Endometrial microvascular endothelial cells (primary cell): ENCODE data around the gene ATR. TPM values are rescaled to one million over a fixed set of nuclear protein-coding genes. Genes with fewer than 3 reads are reported as not detected.
"Not testable (repeated sequence)": the region's sequence is repeated elsewhere in the genome, so short reads cannot be mapped to it uniquely, and the experiment has no call there.

Experiments
- in situ Hi-C: cut with HindIII; loops from 2 replicates; pipeline ENCODE4 v1.10.0; 2017; ENCODE audit warnings: low sequenced_read_pairs, low pct_unique_long_range_greater_than_20kb; ENCODE audit errors: inconsistent ontology term
- total RNA-seq: library from RNA; depleted of rRNA; stranded (reverse); fragments of >200 nt; gene quantifications from one replicate; pipeline ENCODE4 v1.2.3, GENCODE V29; 2015; ENCODE audit errors: inconsistent ontology term

The ATR gene
- total RNA-seq, 1 donor from 2014 or later: 20.0 TPM

- in situ Hi-C loops: no loop called here
Observed at GRCh38 chr3:142470826-142471225, 107.7 kb downstream of the ATR start.

- in situ Hi-C loops: no loop called here
Observed at GRCh38 chr3:142468456-142468855, 110.1 kb downstream of the ATR start.

GRCh38 chr3:142467768-142468167 lies 110.8 kb downstream of the ATR start:
- in situ Hi-C loops: no loop called here

GRCh38 chr3:142460689-142461088 lies 117.8 kb downstream of the ATR start:
- in situ Hi-C loops: no loop called here

GRCh38 chr3:142459929-142460328 lies 118.6 kb downstream of the ATR start:
- in situ Hi-C loops: no loop called here

- in situ Hi-C loops: no loop called here
Observed at GRCh38 chr3:142459096-142459495, 119.4 kb downstream of the ATR start.

GRCh38 chr3:142450881-142451280 lies 127.7 kb downstream of the ATR start:
- in situ Hi-C loops: no loop called here

- in situ Hi-C loops: no loop called here
Observed at GRCh38 chr3:142450189-142450588, 128.3 kb downstream of the ATR start.

GRCh38 chr3:142447852-142448823 lies 130.4 kb downstream of the ATR start, which contains the start of gene XRN1:
TSS of gene XRN1 (minus strand) at chr3:142448037. CDS start at chr3:142447944, 93 bp downstream.
- in situ Hi-C loops: no loop called here

- in situ Hi-C loops: no loop called here
Observed at GRCh38 chr3:142447301-142447851, 131.2 kb downstream of the ATR start.

- in situ Hi-C loops: no loop called here
Observed at GRCh38 chr3:142445816-142446254, 132.7 kb downstream of the ATR start.

- in situ Hi-C loops: no loop called here
Observed at GRCh38 chr3:142444343-142444742, 134.2 kb downstream of the ATR start.

- in situ Hi-C loops: not testable (repeated sequence)
Observed at GRCh38 chr3:142443060-142443459, 135.5 kb downstream of the ATR start.

GRCh38 chr3:142439499-142440220 lies 138.9 kb downstream of the ATR start:
- in situ Hi-C loops: not testable (repeated sequence)

- in situ Hi-C loops: not testable (repeated sequence)
Observed at GRCh38 chr3:142438096-142438495, 140.4 kb downstream of the ATR start.

- in situ Hi-C loops: no loop called here
Observed at GRCh38 chr3:142436951-142437585, 141.5 kb downstream of the ATR start.

GRCh38 chr3:142434503-142434902 lies 144.0 kb downstream of the ATR start:
- in situ Hi-C loops: no loop called here

- in situ Hi-C loops: no loop called here
Observed at GRCh38 chr3:142433110-142433509, 145.4 kb downstream of the ATR start.

- in situ Hi-C loops: no loop called here
Observed at GRCh38 chr3:142429582-142429981, 149.0 kb downstream of the ATR start.
